ENCODE results near the gene PDLIM7.

The PDLIM7 gene

DNA sequence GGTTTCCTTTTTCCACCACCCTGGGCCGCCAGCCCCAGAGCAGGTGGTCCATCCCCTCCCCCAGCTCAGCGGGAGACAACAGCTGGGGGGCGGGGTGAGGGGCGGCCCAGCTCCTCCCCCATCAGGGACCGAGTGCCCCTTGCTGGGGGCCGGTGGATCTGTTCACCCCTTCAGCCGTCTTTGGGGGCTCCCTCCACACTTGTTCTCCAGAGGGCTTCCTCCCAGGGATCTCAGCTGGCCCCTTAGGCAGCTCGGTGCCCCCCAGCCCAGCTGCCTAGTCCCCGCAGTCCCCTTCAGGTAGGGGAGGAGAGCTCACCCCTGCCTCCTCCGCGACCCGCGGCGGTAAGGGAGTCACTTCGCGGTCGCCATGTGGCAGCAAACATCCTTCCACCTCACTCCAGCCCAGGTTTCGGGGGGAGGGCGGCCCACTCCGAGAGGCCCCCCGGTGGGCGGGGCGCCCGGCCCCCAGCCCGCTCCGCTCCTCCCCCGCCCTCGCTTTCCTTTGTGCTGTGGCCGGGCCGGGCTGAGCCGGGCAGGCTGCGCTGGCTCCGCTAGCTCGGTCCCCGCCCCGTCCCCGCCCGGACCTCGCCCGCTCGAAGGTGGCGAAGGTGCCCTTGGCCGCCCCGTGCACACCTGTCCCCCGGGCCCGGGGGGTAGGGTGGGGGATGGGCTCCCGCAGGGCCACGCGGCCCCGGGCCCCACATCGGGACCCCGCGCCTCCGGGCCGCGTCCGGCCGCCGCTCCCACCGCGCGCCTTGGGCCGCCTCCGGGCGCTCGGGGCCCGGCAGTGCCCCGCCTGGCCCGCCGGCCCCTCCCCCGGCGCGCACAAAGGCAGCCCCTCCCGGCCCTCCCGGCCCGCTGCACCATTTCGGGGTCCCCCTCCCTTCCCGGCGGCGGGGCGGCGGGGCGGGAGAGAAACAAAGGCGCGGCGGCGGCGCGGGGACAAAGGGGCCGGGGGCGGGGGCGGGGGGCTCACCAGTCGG lies 24.7 kb downstream of the PDLIM7 start:
- DNase-seq: peak; percentile 83 to 87

DNA sequence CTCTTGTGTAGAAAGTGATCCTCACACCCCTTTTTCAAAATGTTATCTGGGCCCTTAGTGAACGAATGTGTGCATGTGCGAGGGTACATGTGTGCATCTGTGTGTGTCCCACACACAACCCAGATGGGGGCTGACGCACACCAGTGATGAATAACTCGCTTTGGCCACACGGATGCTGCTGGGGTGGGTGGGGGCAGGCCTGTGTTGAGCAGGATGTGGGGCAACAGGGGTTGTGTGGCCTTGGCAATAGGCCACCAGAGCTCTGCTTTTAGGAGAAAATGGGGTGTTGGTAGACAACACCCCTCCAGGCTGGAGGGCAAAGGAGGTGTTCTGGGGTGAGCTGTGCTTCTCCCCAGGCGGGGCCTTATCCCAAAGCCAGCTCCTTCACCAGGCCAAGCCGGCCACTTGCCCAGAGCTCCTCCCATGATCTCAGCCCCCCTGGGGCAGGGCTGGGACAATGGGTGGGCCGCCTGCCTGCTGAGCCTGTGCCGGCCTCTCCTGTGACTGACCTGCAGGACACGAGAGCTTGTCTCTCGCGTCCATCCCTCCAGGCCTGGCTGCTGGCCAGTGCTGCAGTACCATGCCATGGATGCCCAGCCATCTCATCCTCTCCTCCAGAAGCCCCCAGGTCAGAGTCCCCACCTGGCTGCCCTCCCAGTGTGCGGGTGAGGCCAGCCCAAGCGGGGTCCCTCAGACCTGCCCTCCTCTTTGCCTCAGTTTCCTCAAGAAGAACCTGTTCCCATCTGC lies 25.6 kb downstream of the PDLIM7 start:
- peak in 1 of 2 experiments; percentile 71 for DNase-seq

DNA sequence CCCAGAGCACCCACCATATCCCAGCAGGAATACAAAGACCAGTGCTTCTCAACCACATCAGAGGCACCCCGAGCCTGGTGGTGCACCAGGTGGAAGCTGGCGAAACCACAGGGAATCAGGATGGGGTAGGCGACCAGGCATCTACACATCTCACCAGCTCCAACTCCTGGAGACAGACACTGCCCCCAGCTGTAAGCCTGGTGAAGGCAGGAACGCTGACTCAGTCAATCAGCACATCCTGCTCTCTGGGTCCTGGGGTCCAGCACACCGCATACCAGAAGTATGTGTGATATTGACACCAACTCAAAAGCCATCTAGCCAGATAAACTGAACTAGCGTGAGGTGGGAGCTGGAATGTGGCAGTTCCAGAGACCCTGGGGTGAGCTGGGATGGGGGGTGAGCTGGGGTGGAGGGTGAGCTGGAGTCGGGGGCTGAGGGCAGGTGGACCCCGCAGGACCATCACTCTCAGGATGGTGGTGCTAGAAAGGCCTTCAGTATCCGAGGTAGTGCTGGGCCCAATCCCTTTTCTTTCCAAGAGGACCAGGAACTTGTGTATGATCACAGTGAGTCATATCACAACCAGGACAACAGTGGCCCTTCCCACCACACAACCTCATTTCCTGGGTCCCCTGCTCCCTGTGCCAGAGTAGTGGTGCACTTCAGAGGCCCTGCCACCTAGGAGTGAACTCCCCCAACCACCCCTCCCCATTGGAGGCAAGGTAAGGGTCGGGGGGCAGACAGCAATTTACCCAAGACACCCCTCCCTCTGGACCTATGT lies 26.5 kb downstream of the PDLIM7 start:
- no peak for DNase-seq

DNA sequence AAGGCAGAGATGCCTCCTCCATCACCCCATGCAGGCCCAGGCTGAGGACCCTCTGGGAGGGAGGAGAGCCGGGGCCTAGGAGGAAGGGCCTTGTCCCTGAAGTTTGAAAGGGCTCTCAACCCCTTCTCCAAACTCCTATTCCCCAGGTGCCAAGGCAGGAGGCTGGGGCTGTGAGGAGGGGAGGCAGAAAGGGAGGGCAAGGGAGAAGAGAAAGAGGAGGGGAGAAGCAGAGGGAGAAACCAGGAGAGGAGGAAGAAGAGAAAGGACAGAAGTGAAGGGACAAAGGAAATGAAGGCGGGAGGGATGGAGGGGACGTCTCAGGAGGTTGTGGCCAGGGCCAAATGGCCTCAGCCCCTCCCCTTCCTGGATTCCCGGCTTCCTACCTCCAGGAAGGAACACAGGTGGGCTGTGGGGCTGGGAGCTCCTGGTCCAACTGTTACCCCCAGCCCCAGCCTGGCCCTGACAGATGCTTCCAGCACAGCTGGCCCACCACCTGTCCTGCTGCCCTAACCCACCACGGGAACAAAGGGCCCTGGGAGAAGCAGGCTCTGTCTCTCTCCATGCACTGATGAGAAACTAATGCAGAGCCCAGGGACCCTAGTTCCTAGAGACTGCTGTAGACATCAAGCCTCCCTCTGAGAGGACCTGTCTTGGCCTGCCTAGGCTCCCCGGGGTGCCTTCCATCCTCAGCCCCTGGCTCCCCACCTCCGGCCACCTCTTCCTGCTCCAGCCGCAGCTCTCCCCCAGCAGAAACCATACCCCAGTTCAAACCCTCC lies 27.5 kb downstream of the PDLIM7 start:
- DNase-seq: no peak

DNA sequence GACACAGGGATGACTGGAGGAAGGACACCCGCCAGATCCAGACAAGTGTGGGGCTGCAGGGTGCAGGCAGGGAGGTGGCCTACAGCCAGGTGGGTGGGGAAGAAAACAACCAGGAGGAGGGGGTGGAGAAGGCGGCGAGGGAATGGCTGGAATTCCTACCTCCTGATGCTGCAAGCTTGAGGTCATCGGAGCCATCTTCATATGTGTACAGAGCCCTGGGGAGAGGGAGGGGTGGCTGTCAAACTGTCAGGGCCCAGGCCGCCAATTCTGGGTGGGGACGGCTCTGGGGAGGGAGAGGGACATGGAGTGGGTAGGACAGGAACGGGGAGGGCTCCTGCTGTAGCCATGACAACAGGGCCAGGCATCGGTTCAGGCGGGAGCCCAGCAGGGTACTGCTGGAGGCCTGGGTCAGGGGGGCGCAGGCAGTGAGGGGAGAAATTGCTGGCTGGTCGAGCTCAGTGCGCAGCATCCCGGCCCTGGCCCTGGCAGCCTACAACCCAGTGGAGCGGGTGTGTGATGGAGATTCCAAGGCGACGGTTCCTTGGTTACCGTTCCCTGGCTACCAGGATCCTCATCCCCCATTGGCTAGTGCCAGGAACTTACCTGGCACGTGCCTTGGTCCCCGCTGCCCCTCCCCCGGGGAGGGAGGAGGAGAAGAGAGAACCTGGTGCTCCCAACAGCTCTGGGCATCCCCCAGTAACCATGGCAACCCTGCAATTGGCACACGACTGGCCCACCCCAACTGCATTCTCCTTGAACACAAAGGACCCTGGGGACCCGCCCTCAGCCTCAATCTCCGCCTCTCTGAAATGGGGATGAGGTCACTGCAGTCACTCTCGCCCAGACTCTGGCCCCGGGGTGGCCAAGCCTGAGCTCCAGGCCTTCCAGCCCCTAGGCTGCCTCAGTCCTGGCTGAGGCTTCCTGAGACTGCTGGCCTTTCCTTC lies 28.4 kb downstream of the PDLIM7 start:
- no peak for DNase-seq

GRCh38 chr5:177468329-177468684 lies 29.1 kb downstream of the PDLIM7 start:
- DNase-seq: no peak

- no peak for DNase-seq
Observed at GRCh38 chr5:177467436-177467835, 30.0 kb downstream of the PDLIM7 start.

GRCh38 chr5:177466861-177467260 lies 30.5 kb downstream of the PDLIM7 start:
- DNase-seq: no peak

DNA sequence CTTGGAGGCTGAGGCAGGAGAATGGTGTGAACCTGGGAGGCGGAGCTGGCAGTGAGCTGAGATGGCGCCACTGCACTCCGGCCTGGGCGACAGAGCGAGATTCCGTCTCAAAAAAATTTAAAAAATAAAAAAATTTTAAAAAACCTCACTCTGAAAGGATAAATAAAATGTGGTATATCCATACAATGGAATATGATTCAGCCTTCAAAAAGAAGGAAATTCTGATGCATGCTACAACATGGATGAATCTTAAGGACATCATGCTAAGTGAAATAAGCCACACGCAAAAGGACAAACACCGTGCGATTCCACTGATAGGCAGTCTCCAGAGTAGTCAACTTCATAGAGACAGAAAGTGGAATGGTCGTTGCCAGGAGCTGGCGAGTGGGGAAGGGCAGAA lies 32.4 kb downstream of the PDLIM7 start:
- DNase-seq: no peak

DNA sequence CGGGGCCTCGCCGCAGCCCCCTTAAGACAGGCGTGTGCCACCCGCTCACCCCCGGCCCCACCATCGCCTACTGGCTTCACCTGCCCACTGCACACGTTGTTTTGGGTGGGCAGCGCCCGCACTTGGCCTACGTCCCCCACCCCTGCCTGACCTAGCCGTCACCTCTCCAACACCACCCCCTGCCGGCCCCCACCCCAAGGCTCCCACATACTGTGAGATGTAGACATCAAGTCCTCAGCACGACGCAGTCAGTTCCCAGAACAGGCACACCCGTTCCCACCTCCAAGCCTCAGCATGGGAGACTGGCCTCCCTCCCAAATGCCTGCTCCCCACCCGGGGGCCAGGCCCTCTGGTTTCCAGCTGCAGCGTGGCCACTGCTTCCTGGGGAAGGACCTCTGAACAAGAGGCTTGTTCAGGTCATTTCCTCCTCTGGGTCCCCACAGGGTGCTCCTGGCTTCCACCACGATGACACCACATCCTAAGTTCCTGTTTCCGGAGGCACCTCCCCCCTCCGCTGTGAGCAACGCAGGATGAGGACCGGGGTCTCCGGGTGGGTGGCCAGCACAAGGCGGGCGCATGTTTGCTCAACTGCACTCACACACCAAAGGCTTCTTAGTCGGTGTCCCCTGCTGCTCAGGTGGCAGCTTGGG lies 35.3 kb downstream of the PDLIM7 start:
- no peak for DNase-seq

GRCh38 chr5:177459819-177460628 lies 37.4 kb downstream of the PDLIM7 start:
- DNase-seq: no peak

GRCh38 chr5:177459357-177459756 lies 38.0 kb downstream of the PDLIM7 start:
- DNase-seq: no peak

- DNase-seq: no peak
Observed at GRCh38 chr5:177458912-177459350, 38.5 kb downstream of the PDLIM7 start.

GRCh38 chr5:177457852-177458681 lies 39.3 kb downstream of the PDLIM7 start:
- no peak for DNase-seq

- DNase-seq: peak; percentile 75 to 80
Observed at GRCh38 chr5:177456976-177457851, 40.2 kb downstream of the PDLIM7 start.

- no peak for DNase-seq
Observed at GRCh38 chr5:177456591-177456964, 40.8 kb downstream of the PDLIM7 start.
